Panc1 (cell line): ENCODE measurements around the gene LGALS12. TPM values are rescaled to one million over a fixed set of nuclear protein-coding genes. Genes with fewer than 3 reads are reported as not detected.
A peak's percentile ranks its signal among the peaks of the same experiment; 100 is the strongest.

Experiments
- ATAC-seq: fragments of 200-7000 bp; cut with Tn5 transposase; 2 replicates; pipeline ENCODE4 v1.9.1; 2020; ENCODE audit warnings: mild to moderate bottlenecking, moderate library complexity
- BruUV-seq: library from RNA; stranded (reverse); fragments of 400-500 nt; replicated peaks from 2 replicates; lab custom pipeline; 2021; lab: Mats Ljungman, UMichigan
- CTCF ChIA-PET: fragments of 300-600 bp; sonication (Branson Sonifier 250); formaldehyde crosslinking; loops from one replicate; lab custom pipeline; 2022; ENCODE audit warnings: antibody characterized with exemption; lab: Charles Lee
- POLR2A ChIA-PET: fragments of 300-600 bp; sonication (Branson Sonifier 250); formaldehyde crosslinking; loops from one replicate; lab custom pipeline; 2022; ENCODE audit warnings: antibody characterized with exemption; lab: Charles Lee
- DNase-seq: peaks from one replicate; pipeline ENCODE4 v3.0.0-alpha.2; 2010; ENCODE audit warnings: low read depth, low spot score
- H3K27ac ChIP-seq: 2 replicates; pipeline ENCODE4 v1.5.1; 2011; ENCODE audit warnings: mild to moderate bottlenecking, low read length, inconsistent platforms
- H3K27me3 ChIP-seq: fragments of 200-500 bp; sonication (Bioruptor generic); 2 replicates; pipeline ENCODE4 v1.6.0; 2014; ENCODE audit warnings: low read length, inconsistent platforms; ENCODE audit not compliant: control insufficient read depth, insufficient read depth
- H3K36me3 ChIP-seq: fragments of 200-500 bp; sonication (Bioruptor generic); 2 replicates; pipeline ENCODE4 v1.5.1; 2014; ENCODE audit warnings: inconsistent platforms, mild to moderate bottlenecking, low read length, moderate library complexity; ENCODE audit not compliant: control insufficient read depth, insufficient read depth
- H3K4me1 ChIP-seq: 2 replicates; pipeline ENCODE4 v1.5.1; 2011; ENCODE audit warnings: inconsistent platforms, mild to moderate bottlenecking, low read length, moderate library complexity; ENCODE audit not compliant: control insufficient read depth, insufficient read depth
- H3K4me3 ChIP-seq, 2 experiments: 2 replicates each; pipeline ENCODE4 v1.5.1; 2011 to 2012; ENCODE audit warnings: low read depth in 2 of 2, low read length in 2 of 2, mild to moderate bottlenecking in 2 of 2, inconsistent platforms in 1 of 2, moderate library complexity in 1 of 2
- H3K9me3 ChIP-seq: fragments of 200-500 bp; sonication (Bioruptor generic); 2 replicates; pipeline ENCODE4 v1.5.1; 2014; ENCODE audit warnings: low read depth, mild to moderate bottlenecking, inconsistent platforms, low read length, moderate library complexity; ENCODE audit not compliant: control insufficient read depth, insufficient read depth
- CTCF ChIP-seq: fragments of 450-650 bp; IDR thresholded peaks from 2 replicates; pipeline ENCODE4 v1.5.1; 2017; ENCODE audit warnings: mild to moderate bottlenecking
- POLR2AphosphoS5 ChIP-seq: IDR thresholded peaks from 2 replicates; pipeline ENCODE4 v1.6.1; 2012; ENCODE audit warnings: mild to moderate bottlenecking, low read depth, low read length, moderate library complexity
- REST ChIP-seq, 2 experiments: IDR thresholded peaks; 2 replicates each; pipeline ENCODE4 v1.6.1; 2011 to 2012; ENCODE audit warnings: low read depth in 2 of 2, control low read depth in 1 of 2, low read length in 1 of 2, mild to moderate bottlenecking in 1 of 2, moderate library complexity in 1 of 2; ENCODE audit not compliant: insufficient read depth in 1 of 2
- SIN3A ChIP-seq: IDR thresholded peaks from 2 replicates; pipeline ENCODE4 v1.6.1; 2012; ENCODE audit warnings: low read depth, mild to moderate bottlenecking, low read length, moderate library complexity, borderline replicate concordance; ENCODE audit not compliant: insufficient read depth
- TCF7L2 ChIP-seq: IDR thresholded peaks from 2 replicates; pipeline ENCODE4 v1.6.1; 2011; ENCODE audit warnings: mild to moderate bottlenecking, low read depth, low read length, inconsistent platforms
- in situ Hi-C: cut with HindIII; loops from 2 replicates; pipeline ENCODE4 v1.10.0; 2016; ENCODE audit warnings: low sequenced_read_pairs, low pct_unique_long_range_greater_than_20kb
- intact Hi-C: fragments of 100-400 bp; cut with micrococcal nuclease; formaldehyde crosslinking; loops from one replicate; pipeline ENCODE4 v1.10.0; 2022; ENCODE audit not compliant: unreplicated experiment
- total RNA-seq: library from RNA; stranded (reverse); gene quantifications from one replicate; pipeline ENCODE4 v1.2.1, GENCODE V29; 2021; ENCODE audit not compliant: unreplicated experiment

Gene LGALS12
- total RNA-seq, 1 experiment from 2014 or later = not detected

GRCh38 chr11:63478896-63479295 lies 27.0 kb upstream of the LGALS12 start:
- Histone ChIP-seq H3K4me3 (no peak overlapping the region), H3K27ac (no peak overlapping the region), H3K4me1 (no peaks in the 10 kb centered on the region), H3K36me3 (no peaks in the 10 kb centered on the region), H3K9me3 (no peaks in the 10 kb centered on the region), H3K27me3 (no peaks in the 10 kb centered on the region)
- ATAC-seq (peak; percentile 90), DNase-seq (peak; percentile 50)
- in situ Hi-C loops = no loop called here
- intact Hi-C loops = loop anchor here (2.0 to 10.0 kb wide), 2 partner anchors 156 to 256 kb away; no protein-coding TSS in a partner anchor
- POLR2A ChIA-PET = no interaction called here
- CTCF ChIA-PET = interaction anchor here (0.5 to 1.5 kb wide), 7 partner anchors 10 to 192 kb away, joined by 3 to 7 read pairs (median 4); no protein-coding TSS in a partner anchor
- no TSS peak for BruUV-seq
- TF ChIP-seq CTCF (peak; percentile 94), SIN3A (no peak), POLR2AphosphoS5 (no peak)

- no peak overlapping the region for H3K27ac ChIP-seq
- TF ChIP-seq REST (IDR thresholded peaks at IDR 0.05; ENCODE audit: insufficient read depth in 1 of 2, low read depth in 2 of 2, low read length in 1 of 2) (no peak), CTCF (no peak), SIN3A (no peak), TCF7L2 (no peak), POLR2AphosphoS5 (no peak)
- H3K9me3 ChIP-seq = no peaks in the 10 kb centered on the region
- H3K4me1 ChIP-seq = no peaks in the 10 kb centered on the region
- in situ Hi-C loops = no loop called here
- H3K4me3 ChIP-seq = no peak overlapping the region
- DNase-seq = no peak
- BruUV-seq = no TSS peak
- no peaks in the 10 kb centered on the region for H3K27me3 ChIP-seq
- ChIA-PET POLR2A (no interaction called here), CTCF (interaction anchor here (1.0 kb wide), 1 partner anchor 41 kb away, joined by 3 read pairs; no protein-coding TSS in a partner anchor)
- intact Hi-C loops = no loop called here
- no peak for ATAC-seq
- no peaks in the 10 kb centered on the region for H3K36me3 ChIP-seq
Measured at GRCh38 chr11:63480039-63480438, 25.8 kb upstream of the LGALS12 start.
